Mesendoderm (in vitro differentiated cells): ENCODE data around the gene CHIT1.

Experiments
- DNase-seq: peaks from one replicate; pipeline ENCODE4 v3.0.0; 2013
- H2AK5ac ChIP-seq: 2 replicates; pipeline ENCODE4 v1.6.1; 2013; ENCODE audit warnings: low read length, inconsistent platforms
- H2BK120ac ChIP-seq: 2 replicates; pipeline ENCODE4 v1.6.1; 2013; ENCODE audit warnings: low read depth, mild to moderate bottlenecking, low read length, moderate library complexity, mixed read lengths
- H2BK15ac ChIP-seq: replicated peaks from 2 replicates; pipeline ENCODE4 v1.6.1; 2013; ENCODE audit warnings: low read depth, mild to moderate bottlenecking, moderate library complexity
- H2BK5ac ChIP-seq: 2 replicates; pipeline ENCODE4 v1.6.1; 2013; ENCODE audit warnings: low read length, inconsistent platforms
- H3K18ac ChIP-seq: 2 replicates; pipeline ENCODE4 v1.6.1; 2013; ENCODE audit warnings: mild to moderate bottlenecking, low read length, mixed read lengths
- H3K23ac ChIP-seq: one replicate; pipeline ENCODE4 v1.6.1; 2013; ENCODE audit warnings: low read length
- H3K27ac ChIP-seq: 2 replicates; pipeline ENCODE4 v1.5.1; 2013; ENCODE audit warnings: low read depth, mild to moderate bottlenecking, inconsistent platforms, low read length, moderate library complexity
- H3K27me3 ChIP-seq: 2 replicates; pipeline ENCODE4 v1.6.1; 2013; ENCODE audit warnings: low read length, control low read depth, mild to moderate bottlenecking, inconsistent platforms; ENCODE audit not compliant: insufficient read depth, poor library complexity
- H3K36me3 ChIP-seq: 2 replicates; pipeline ENCODE4 v1.6.1; 2013; ENCODE audit warnings: low read length, inconsistent platforms; ENCODE audit not compliant: control insufficient read depth, insufficient read depth
- H3K4ac ChIP-seq: one replicate; pipeline ENCODE4 v1.6.1; 2013; ENCODE audit warnings: low read depth, mild to moderate bottlenecking, low read length, moderate library complexity
- H3K4me1 ChIP-seq: 2 replicates; pipeline ENCODE4 v1.6.1; 2013; ENCODE audit warnings: low read depth, low read length, inconsistent platforms; ENCODE audit not compliant: control insufficient read depth
- H3K4me2 ChIP-seq: 2 replicates; pipeline ENCODE4 v1.6.1; 2013; ENCODE audit warnings: low read length
- H3K4me3 ChIP-seq: 2 replicates; pipeline ENCODE4 v1.5.1; 2013; ENCODE audit warnings: mild to moderate bottlenecking, low read length
- H3K56ac ChIP-seq: one replicate; pipeline ENCODE4 v1.6.1; 2013; ENCODE audit warnings: low read length
- H3K79me1 ChIP-seq: 2 replicates; pipeline ENCODE4 v1.6.1; 2013; ENCODE audit warnings: low read length, inconsistent platforms
- H3K79me2 ChIP-seq: 2 replicates; pipeline ENCODE4 v1.6.1; 2013; ENCODE audit warnings: mild to moderate bottlenecking, low read length; ENCODE audit not compliant: control insufficient read depth, insufficient read depth
- H3K9ac ChIP-seq: 2 replicates; pipeline ENCODE4 v1.6.1; 2013; ENCODE audit warnings: low read length, inconsistent platforms
- H4K5ac ChIP-seq: one replicate; pipeline ENCODE4 v1.6.1; 2013; ENCODE audit warnings: low read length
- H4K8ac ChIP-seq: one replicate; pipeline ENCODE4 v1.6.1; 2013; ENCODE audit warnings: low read depth, mild to moderate bottlenecking, control low read depth, low read length, moderate library complexity
- WGBS: extraction: QIAGEN DNeasy Blood & Tissue Kit; methylation state at CpG from one replicate; pipeline ENCODE4 v1.1.7; 2013; ENCODE audit warnings: low lambda C conversion rate, missing lambda C conversion rate; ENCODE audit not compliant: insufficient coverage; ENCODE audit errors: extremely low coverage; 5-methylcytosine and 5-hydroxymethylcytosine counted together

The CHIT1 gene

DNA sequence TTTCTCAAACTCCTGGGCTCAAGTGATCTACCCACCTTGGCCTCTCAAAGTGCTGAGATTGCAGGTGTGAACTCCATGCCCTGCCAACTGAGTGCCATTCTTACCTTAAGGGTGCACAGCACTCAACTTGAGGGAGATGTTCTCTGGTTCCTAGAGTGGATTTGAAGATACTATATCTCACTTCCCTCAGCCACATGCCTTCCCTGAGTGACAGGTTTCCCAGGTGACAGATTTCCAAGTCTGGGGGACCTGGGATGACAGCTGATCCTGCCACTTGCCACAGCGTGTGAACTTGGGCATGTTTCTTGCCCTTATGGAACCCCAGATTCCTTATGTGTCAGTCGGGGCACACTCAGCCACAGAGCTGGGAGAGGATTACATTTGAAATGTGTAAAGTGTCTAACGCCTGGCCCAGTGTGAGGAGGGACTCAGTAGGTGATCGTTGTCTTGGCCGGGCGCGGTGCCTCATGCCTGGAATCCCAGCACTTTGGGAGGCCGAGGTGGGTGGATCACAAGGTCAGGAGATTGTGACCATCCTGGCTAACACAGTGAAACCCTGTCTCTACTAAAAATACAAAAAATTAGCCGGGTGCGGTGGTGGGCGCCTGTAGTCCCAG, 46.3 kb upstream of the CHIT1 start:
- Histone ChIP-seq H3K27ac (no peak overlapping the region), H2BK15ac (no peak overlapping the region), H4K8ac (no peak overlapping the region), H3K4me3 (no peak overlapping the region), H3K36me3 (no peaks in the 10 kb centered on the region), H2BK5ac (no peak overlapping the region), H3K27me3 (no peaks in the 10 kb centered on the region), H3K4me1 (peaks cover 2% of the 10 kb centered on the region), H3K23ac (no peak overlapping the region), H3K18ac (no peak overlapping the region), H3K9ac (no peak overlapping the region), H2AK5ac (no peak overlapping the region), H3K79me1 (no peaks in the 10 kb centered on the region), H3K79me2 (no peaks in the 10 kb centered on the region), H3K56ac (no peak overlapping the region), H2BK120ac (no peak overlapping the region), H4K5ac (no peak overlapping the region), H3K4ac (no peak overlapping the region), H3K4me2 (no peak overlapping the region)
- WGBS, result no CpG with 5 or more reads among the region's 11 CpGs
- no peak for DNase-seq

GRCh38 chr1:203274603-203275381, 45.3 kb upstream of the CHIT1 start:
- H3K79me1 ChIP-seq, result no peaks in the 10 kb centered on the region
- no peaks in the 10 kb centered on the region for H3K79me2 ChIP-seq
- H2BK120ac ChIP-seq, result no peak overlapping the region
- no peak overlapping the region for H2BK5ac ChIP-seq
- no peaks in the 10 kb centered on the region for H3K27me3 ChIP-seq
- H3K4me2 ChIP-seq, result no peak overlapping the region
- no CpG with 5 or more reads among the region's 12 CpGs for WGBS
- no peak overlapping the region for H3K56ac ChIP-seq
- H2BK15ac ChIP-seq, result no peak overlapping the region
- H3K4me3 ChIP-seq, result no peak overlapping the region
- H4K5ac ChIP-seq, result no peak overlapping the region
- H3K18ac ChIP-seq, result no peak overlapping the region
- H3K36me3 ChIP-seq, result no peaks in the 10 kb centered on the region
- no peak overlapping the region for H2AK5ac ChIP-seq
- H3K23ac ChIP-seq, result no peak overlapping the region
- no peak overlapping the region for H3K4ac ChIP-seq
- H4K8ac ChIP-seq, result no peak overlapping the region
- peaks cover 2% of the 10 kb centered on the region for H3K4me1 ChIP-seq
- DNase-seq, result no peak
- H3K27ac ChIP-seq, result no peak overlapping the region
- H3K9ac ChIP-seq, result no peak overlapping the region

DNA sequence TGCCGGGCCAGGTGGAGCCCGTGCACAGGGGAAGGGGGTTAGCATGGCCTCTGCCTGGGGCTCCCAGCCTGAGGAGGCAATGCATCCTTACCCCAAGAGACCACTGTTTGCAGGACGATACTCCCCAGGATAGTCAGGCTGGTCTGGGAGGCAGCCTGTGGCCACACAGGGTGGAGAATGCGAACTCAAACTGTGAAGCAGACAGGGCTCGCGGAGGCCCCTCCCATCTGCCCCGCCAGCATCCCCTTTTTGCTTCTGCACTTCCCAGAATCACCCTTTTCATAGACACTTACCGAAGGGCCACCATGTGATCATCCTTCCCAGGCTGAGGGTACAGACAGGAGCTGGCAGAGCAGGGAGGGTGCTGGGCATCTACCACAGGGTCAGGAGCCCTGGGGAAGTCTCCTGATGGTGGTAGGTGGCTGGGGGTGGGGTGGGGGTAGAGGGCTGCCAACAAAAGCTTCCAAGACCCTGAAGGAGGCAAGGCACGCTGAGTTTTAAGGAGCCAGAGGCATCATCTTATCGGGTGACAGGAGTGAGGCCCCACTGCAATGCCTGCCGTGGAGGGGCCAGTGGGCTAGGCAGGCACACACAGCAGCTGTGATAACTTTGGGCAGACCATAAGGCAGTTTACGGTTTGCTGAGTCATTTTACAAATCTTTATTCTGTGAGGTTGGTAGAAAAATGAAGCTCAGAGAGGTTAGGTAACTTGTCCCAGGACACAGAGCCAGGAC, 44.6 kb upstream of the CHIT1 start:
- Histone ChIP-seq H2BK120ac (no peak overlapping the region), H4K5ac (no peak overlapping the region), H3K4ac (no peak overlapping the region), H2BK5ac (no peak overlapping the region), H3K79me1 (no peaks in the 10 kb centered on the region), H3K27me3 (no peaks in the 10 kb centered on the region), H3K23ac (no peak overlapping the region), H2AK5ac (no peak overlapping the region), H3K36me3 (no peaks in the 10 kb centered on the region), H3K4me3 (no peak overlapping the region), H3K9ac (peak overlapping the region; percentile 36), H3K4me2 (peak overlapping the region; percentile 36), H4K8ac (no peak overlapping the region), H3K4me1 (peaks cover 2% of the 10 kb centered on the region), H2BK15ac (no peak overlapping the region), H3K56ac (peak overlapping the region; percentile 84), H3K18ac (no peak overlapping the region), H3K27ac (no peak overlapping the region), H3K79me2 (no peaks in the 10 kb centered on the region)
- no peak for DNase-seq
- WGBS, result no CpG with 5 or more reads among the region's 12 CpGs

- H2BK5ac ChIP-seq, result no peak overlapping the region
- no peak overlapping the region for H3K4me3 ChIP-seq
- no peak overlapping the region for H2AK5ac ChIP-seq
- no peak overlapping the region for H3K4ac ChIP-seq
- no peak overlapping the region for H2BK15ac ChIP-seq
- H4K5ac ChIP-seq, result no peak overlapping the region
- H3K79me2 ChIP-seq, result no peaks in the 10 kb centered on the region
- peak overlapping the region; percentile 36 for H3K9ac ChIP-seq
- no peak overlapping the region for H3K27ac ChIP-seq
- no peaks in the 10 kb centered on the region for H3K79me1 ChIP-seq
- H3K18ac ChIP-seq, result no peak overlapping the region
- no peaks in the 10 kb centered on the region for H3K4me1 ChIP-seq
- DNase-seq, result peak; percentile 83
- no peak overlapping the region for H3K23ac ChIP-seq
- no peaks in the 10 kb centered on the region for H3K27me3 ChIP-seq
- peak overlapping the region; percentile 36 for H3K4me2 ChIP-seq
- no peak overlapping the region for H4K8ac ChIP-seq
- H3K56ac ChIP-seq, result peak overlapping the region; percentile 84
- H2BK120ac ChIP-seq, result no peak overlapping the region
- WGBS, result no CpG with 5 or more reads among the region's 32 CpGs
- H3K36me3 ChIP-seq, result no peaks in the 10 kb centered on the region
Measured at GRCh38 chr1:203273206-203273868, 43.9 kb upstream of the CHIT1 start.

GRCh38 chr1:203272633-203273205, 43.2 kb upstream of the CHIT1 start:
- H3K4me3 ChIP-seq, result no peak overlapping the region
- H3K4me1 ChIP-seq, result no peaks in the 10 kb centered on the region
- H3K36me3 ChIP-seq, result no peaks in the 10 kb centered on the region
- no CpG with 5 or more reads among the region's 17 CpGs for WGBS
- H3K18ac ChIP-seq, result no peak overlapping the region
- H3K56ac ChIP-seq, result peak overlapping the region; percentile 57
- H3K23ac ChIP-seq, result no peak overlapping the region
- no peak for DNase-seq
- no peaks in the 10 kb centered on the region for H3K79me1 ChIP-seq
- no peak overlapping the region for H2AK5ac ChIP-seq
- H3K9ac ChIP-seq, result peak overlapping the region; percentile 21
- H2BK5ac ChIP-seq, result no peak overlapping the region
- H3K79me2 ChIP-seq, result no peaks in the 10 kb centered on the region
- no peak overlapping the region for H4K5ac ChIP-seq
- H2BK120ac ChIP-seq, result no peak overlapping the region
- H3K27ac ChIP-seq, result no peak overlapping the region
- no peak overlapping the region for H4K8ac ChIP-seq
- no peaks in the 10 kb centered on the region for H3K27me3 ChIP-seq
- H3K4me2 ChIP-seq, result no peak overlapping the region
- H2BK15ac ChIP-seq, result no peak overlapping the region
- no peak overlapping the region for H3K4ac ChIP-seq
